Dermis microvascular lymphatic vessel endothelial cell (primary cell): Measurements from ENCODE around the gene GEN1. TPM values are rescaled to one million over a fixed set of nuclear protein-coding genes. Genes with fewer than 3 reads are reported as not detected.

ENCODE experiments used
- DNase-seq, 2 donors: peaks; one replicate each; pipeline versions ENCODE4 v3.0.0 to v3.0.0-alpha.2; 2010; ENCODE audit warnings: low read depth in 2 of 2
- total RNA-seq: library from RNA; depleted of rRNA; stranded (reverse); fragments of >200 nt; gene quantifications from 2 replicates; pipeline ENCODE4 v1.2.1, GENCODE V29; 2014

GEN1 gene
- total RNA-seq, 1 donor from 2014 or later, result 5.6 TPM

- DNase-seq, result peak in 1 of 2 donors; percentile 50
These were observed 791 bp upstream of the GEN1 start for GRCh38 chr2:17752892-17753802.

DNA sequence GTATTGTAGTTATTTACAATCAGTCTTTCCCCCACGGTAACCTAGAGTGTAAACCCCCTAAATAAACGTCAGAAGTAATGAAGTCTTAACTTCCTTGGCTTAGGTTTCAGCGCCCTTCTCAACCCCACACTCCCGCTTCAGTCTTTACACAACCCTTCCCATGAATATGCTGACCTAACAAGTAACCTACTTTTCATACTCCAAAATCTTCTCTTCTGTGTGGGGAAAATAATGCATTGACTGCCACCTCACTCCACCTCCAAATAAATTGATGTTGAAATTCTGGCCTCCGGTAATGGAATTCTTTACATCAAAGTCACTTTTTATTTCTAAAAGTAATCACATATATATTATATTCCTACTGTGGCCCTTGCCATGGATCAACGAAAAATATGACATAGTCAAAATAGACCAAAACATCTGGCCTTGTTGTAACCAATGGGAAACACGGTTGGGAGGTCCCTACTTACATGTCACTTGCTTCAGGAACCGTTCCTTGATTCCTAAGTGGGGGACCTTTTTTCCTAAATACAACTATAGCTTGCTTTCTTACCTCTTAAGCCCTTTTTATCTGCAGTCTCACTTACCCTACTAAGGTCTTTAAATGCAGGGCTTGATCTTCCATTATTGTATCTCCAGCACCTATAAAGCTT is 961 bp downstream of the GEN1 start:
- DNase-seq, result peak in 1 of 2 donors; percentile 31

DNA sequence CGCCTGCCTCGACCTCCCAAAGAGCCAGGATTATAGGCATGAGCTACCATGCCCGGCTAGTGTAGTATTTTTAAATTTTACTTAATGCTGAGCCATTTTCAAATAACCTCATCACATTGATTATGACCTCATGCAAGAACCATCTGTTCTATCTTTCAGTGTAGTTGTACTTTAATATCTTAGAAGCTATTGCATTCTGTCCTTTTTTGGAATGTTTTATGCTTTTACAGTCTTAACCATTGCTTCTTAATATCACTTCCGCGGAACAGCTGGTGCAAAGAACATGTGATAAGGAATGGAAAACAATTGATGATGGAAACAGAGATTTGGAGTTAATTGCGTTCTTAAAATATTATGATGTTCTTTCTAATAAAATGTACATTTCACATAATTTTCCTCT is 2.7 kb downstream of the GEN1 start:
- DNase-seq, result no peak

GRCh38 chr2:17757321-17757720 is 3.4 kb downstream of the GEN1 start:
- DNase-seq, result peak; percentile 60 to 81

GRCh38 chr2:17758118-17758517 is 4.2 kb downstream of the GEN1 start:
- peak in 1 of 2 donors; percentile 33 for DNase-seq

DNA sequence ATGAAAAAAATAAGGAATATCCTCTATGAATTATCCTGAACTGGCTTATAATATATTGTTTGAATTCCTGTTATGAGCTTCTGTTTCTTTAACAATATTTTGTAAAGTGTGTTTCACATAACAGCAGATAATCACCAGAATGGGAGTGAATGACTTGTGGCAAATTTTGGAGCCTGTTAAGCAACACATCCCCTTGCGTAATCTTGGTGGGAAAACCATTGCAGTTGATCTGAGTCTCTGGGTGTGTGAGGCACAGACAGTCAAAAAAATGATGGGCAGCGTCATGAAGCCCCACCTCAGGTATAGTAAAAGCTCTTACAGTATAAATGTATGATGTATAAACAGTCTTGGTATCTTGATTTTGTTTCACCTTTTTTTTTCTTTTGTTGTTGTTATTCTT is 5.9 kb downstream of the GEN1 start:
- no peak for DNase-seq

- no peak for DNase-seq
These were observed 8.5 kb downstream of the GEN1 start for GRCh38 chr2:17762451-17762850.

- no peak for DNase-seq
These were observed 9.8 kb downstream of the GEN1 start for GRCh38 chr2:17763641-17764333.

- no peak for DNase-seq
These were observed 11.5 kb downstream of the GEN1 start for GRCh38 chr2:17765398-17765797.

- no peak for DNase-seq
These were observed 15.0 kb downstream of the GEN1 start for GRCh38 chr2:17768894-17769293.

- DNase-seq, result no peak
These were observed 18.0 kb downstream of the GEN1 start for GRCh38 chr2:17771956-17772355.

DNA sequence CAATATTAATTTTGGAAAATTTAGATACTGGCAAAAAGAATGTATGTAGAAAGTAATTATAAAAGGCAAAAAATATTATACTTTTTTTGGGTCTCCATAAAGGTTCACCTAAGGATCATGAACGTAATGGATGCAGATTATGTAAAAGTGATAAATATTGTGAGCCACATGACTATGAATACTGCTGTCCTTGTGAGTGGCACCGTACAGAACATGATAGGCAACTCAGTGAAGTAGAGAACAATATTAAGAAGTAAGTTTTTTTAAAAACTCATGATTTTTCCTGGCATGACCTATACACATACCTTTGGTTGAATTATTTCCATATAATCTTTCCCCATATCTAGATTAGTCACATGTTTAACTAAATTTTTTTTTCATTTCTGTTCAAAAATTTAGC is 18.6 kb downstream of the GEN1 start:
- no peak for DNase-seq

- DNase-seq, result no peak
These were observed 26.6 kb downstream of the GEN1 start for GRCh38 chr2:17780546-17780945.

- no peak for DNase-seq
These were observed 27.5 kb downstream of the GEN1 start for GRCh38 chr2:17781482-17781881.

DNA sequence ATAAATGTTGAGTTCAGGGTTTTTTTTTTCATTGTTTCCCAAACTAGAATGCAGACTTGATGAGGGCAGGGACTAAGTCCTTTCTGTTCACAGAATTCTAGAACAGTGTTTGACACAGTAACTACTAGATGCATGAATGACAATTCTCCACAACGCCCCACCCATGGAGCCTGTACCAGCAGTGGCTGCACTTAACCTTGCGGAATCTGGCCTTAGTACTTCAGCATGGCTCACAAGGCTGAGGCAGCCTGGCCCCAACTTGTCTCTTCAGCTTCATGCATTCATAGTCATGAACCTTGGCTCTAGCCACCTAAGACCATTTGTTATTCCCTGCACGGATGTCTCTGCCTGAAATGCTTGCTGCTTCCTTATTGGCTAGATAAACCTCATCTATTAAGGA is 32.8 kb downstream of the GEN1 start:
- DNase-seq, result no peak

DNA sequence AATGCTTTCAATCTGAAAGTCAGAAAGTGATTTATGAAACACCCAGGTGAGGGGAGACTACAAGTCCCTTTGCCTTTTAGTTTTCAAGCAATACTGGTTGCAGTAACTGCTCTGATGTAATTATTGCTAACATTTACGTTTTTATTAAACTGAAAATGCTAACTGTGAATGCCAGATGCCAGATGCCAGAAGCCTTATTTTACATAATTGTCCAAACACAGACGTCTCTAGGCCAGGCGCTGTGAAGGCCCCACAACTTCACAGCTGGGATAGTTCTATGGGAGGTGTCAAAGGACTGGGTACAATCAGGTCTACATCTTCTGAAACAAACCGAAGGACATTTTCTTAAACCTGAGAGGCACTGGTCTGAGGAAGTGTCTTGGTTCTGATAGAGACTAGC is 34.8 kb downstream of the GEN1 start:
- no peak for DNase-seq

DNA sequence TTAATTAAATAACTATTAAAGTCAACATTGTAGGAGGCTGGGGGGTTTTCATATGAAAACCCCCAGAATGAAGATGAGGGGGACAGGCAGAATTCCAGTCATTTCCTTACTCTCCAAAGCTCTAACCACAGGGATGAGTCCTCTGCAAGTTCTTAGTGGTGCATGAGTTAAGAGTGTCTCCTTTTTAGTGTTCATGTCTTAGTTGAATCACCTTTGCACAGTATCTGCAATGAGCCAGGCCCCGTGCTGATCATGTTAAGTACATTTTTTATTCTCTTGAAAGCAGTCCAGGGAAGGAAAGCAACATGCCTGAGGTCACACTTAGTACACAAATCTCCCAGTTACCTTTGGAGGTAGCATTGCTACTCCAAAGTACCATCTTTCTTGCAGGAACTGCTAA is 36.6 kb downstream of the GEN1 start:
- no peak for DNase-seq

GRCh38 chr2:17791121-17791816 is 37.3 kb downstream of the GEN1 start:
- DNase-seq, result peak in 1 of 2 donors; percentile 92

- DNase-seq, result no peak
These were observed 37.8 kb downstream of the GEN1 start for GRCh38 chr2:17791817-17792130.

DNA sequence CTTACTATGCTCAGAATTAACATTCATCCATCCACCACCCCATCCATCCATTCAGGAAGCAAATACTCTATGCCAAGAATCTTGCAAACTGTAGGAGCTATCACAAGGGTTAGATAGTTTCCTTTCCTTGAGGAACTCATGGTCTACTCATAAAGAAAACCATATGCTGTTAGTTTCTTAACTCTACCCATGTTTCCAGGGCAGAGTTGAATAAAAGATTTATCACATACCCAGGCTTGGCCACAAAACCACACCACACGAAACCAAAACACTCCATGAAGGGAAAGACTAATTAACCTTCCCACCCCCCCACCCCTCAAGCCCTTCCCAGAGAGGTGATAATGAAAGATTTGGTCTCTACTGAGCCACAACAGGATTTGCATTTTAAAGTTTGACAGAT is 38.6 kb downstream of the GEN1 start:
- no peak for DNase-seq

DNA sequence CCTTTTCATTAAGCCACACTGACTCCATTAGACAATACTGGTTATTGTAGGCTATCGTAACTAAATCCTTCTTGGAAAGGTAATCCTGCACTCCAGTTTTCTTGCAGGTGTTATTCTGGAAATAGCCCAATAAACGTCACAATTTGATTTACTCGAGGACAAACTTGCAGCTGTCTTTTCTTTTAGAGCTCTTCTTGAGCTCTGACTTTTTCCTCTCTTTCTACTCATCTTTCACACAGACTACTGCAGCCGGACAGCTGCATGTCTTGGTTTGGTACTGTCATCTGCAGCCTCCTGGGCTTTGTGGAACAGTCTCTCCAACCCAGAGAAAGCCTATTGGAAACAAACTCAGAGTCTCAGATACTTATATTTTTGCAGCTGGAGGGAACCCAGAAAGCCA is 39.4 kb downstream of the GEN1 start:
- no peak for DNase-seq

DNA sequence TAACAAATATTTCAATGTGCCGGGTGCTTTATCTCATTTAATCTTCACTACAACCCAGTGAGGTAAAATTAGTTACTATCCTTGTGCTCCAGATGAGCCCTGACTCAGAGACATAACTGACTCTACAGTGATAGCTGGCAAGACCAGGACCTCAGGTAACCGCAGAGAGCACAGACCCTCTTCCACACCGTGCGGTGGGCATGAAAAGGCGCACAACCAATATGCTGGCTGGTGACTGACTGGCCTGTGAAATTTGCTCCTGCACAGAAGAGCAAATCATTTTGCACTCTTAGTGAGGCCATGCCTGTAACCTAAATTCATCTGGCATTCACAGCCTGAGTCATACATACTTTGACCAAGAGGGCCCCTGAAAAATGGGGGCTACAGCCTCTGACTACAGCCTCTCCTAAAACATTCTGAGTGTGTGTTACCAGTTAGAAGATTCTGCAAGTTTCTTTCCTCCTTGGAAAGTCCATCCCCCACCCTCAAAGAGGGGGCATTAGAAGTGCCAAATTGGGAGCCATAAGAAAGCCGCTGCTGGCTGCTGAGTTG is 39.9 kb downstream of the GEN1 start:
- no peak for DNase-seq
